Neural cell (in vitro differentiated cells): Measurements from ENCODE around the gene APAF1. TPM values are rescaled to one million over a fixed set of nuclear protein-coding genes. Genes with fewer than 3 reads are reported as not detected.

Source experiments
- H2AFZ ChIP-seq: fragments of 200-600, 300-800 bp; sonication (generic), shearing (Covaris generic); 2 replicates; pipeline ENCODE4 v1.6.0; 2014; ENCODE audit warnings: low read depth, mild to moderate bottlenecking, antibody characterized with exemption, low read length, moderate library complexity
- H3F3A ChIP-seq: fragments of 200-600 bp; shearing (Covaris generic); 2 replicates; pipeline ENCODE4 v1.6.1; 2016; ENCODE audit warnings: mild to moderate bottlenecking, moderate library complexity, mixed read lengths, antibody characterized with exemption, low read length; ENCODE audit not compliant: insufficient read depth, poor library complexity, severe bottlenecking
- H3K27ac ChIP-seq: fragments of 200-600, 300-800 bp; sonication (generic), shearing (Covaris generic); 2 replicates; pipeline ENCODE4 v1.5.1; 2014; ENCODE audit warnings: mild to moderate bottlenecking, low read length, moderate library complexity
- H3K27me3 ChIP-seq: fragments of 300-800, 200-600 bp; sonication (generic), shearing (Covaris generic); 2 replicates; pipeline ENCODE4 v1.6.0; 2014; ENCODE audit warnings: mild to moderate bottlenecking, low read depth, low read length, moderate library complexity; ENCODE audit not compliant: insufficient read depth
- H3K36me3 ChIP-seq: fragments of 300-800, 200-600 bp; sonication (generic), shearing (Covaris generic); 2 replicates; pipeline ENCODE4 v1.5.1; 2014; ENCODE audit warnings: mild to moderate bottlenecking, antibody characterized with exemption, low read length, moderate library complexity; ENCODE audit not compliant: insufficient read depth
- H3K4me2 ChIP-seq: fragments of 300-800, 200-600 bp; sonication (generic), shearing (Covaris generic); 2 replicates; pipeline ENCODE4 v1.6.0; 2014; ENCODE audit warnings: mild to moderate bottlenecking, low read length
- H3K4me3 ChIP-seq: fragments of 300-800, 200-600 bp; sonication (generic), shearing (Covaris generic); 2 replicates; pipeline ENCODE4 v1.5.1; 2014; ENCODE audit warnings: mild to moderate bottlenecking, low read length, moderate library complexity
- H3K79me2 ChIP-seq: fragments of 200-600 bp; shearing (Covaris generic); replicated peaks from 2 replicates; pipeline ENCODE4 v1.6.0; 2014; ENCODE audit warnings: mild to moderate bottlenecking, low read length, moderate library complexity; ENCODE audit not compliant: insufficient read depth
- H3K9ac ChIP-seq: fragments of 300-800, 200-600 bp; sonication (generic), shearing (Covaris generic); 2 replicates; pipeline ENCODE4 v1.6.1; 2016; ENCODE audit warnings: mild to moderate bottlenecking, low read length, mixed read lengths
- H3K9me2 ChIP-seq: fragments of 200-600 bp; shearing (Covaris generic); 2 replicates; pipeline ENCODE4 v1.6.1; 2016; ENCODE audit warnings: mild to moderate bottlenecking, low read length, mixed read lengths; ENCODE audit not compliant: insufficient read depth
- H3K9me3 ChIP-seq: fragments of 200-600, 300-800 bp; sonication (generic), shearing (Covaris generic); 2 replicates; pipeline ENCODE4 v1.6.1; 2016; ENCODE audit warnings: mild to moderate bottlenecking, mixed run types, low read length, moderate library complexity, mixed read lengths
- H4K20me1 ChIP-seq: fragments of 200-600 bp; shearing (Covaris generic); 2 replicates; pipeline ENCODE4 v1.6.1; 2016; ENCODE audit warnings: mild to moderate bottlenecking, mixed run types; ENCODE audit not compliant: insufficient read depth
- EP300 ChIP-seq: fragments of 450-650 bp; conservative IDR thresholded peaks from 2 replicates; pipeline ENCODE4 v1.6.1; 2014; ENCODE audit warnings: antibody characterized with exemption, mild to moderate bottlenecking, moderate library complexity; ENCODE audit not compliant: poor library complexity, severe bottlenecking
- EZH2 ChIP-seq: fragments of 200-600, 300-800 bp; shearing (Covaris generic), sonication (generic); IDR thresholded peaks from 2 replicates; pipeline ENCODE4 v1.6.1; 2014; ENCODE audit warnings: antibody characterized with exemption, low read length, borderline replicate concordance, mild to moderate bottlenecking; ENCODE audit not compliant: insufficient read depth, poor library complexity, severe bottlenecking
- MXI1 ChIP-seq: fragments of 450-650 bp; conservative IDR thresholded peaks from 2 replicates; pipeline ENCODE4 v1.6.1; 2014; ENCODE audit warnings: antibody characterized with exemption, mild to moderate bottlenecking; ENCODE audit not compliant: poor library complexity, severe bottlenecking
- POLR2AphosphoS5 ChIP-seq: IDR thresholded peaks from 2 replicates; pipeline ENCODE4 v1.6.1; 2012
- RAD21 ChIP-seq: fragments of 450-650 bp; conservative IDR thresholded peaks from 2 replicates; pipeline ENCODE4 v1.6.1; 2014; ENCODE audit warnings: antibody characterized with exemption, mild to moderate bottlenecking, moderate library complexity
- SMC3 ChIP-seq: fragments of 450-650 bp; conservative IDR thresholded peaks from 2 replicates; pipeline ENCODE4 v1.6.1; 2014; ENCODE audit warnings: antibody characterized with exemption, mild to moderate bottlenecking, moderate library complexity; ENCODE audit not compliant: poor library complexity
- TAF1 ChIP-seq: IDR thresholded peaks from 2 replicates; pipeline ENCODE4 v1.6.1; 2012; ENCODE audit warnings: low read depth
- polyA plus RNA-seq: library from polyadenylated mRNA; depleted of rRNA; stranded (reverse); fragments of >200 nt; gene quantifications from 2 replicates; pipeline ENCODE4 v1.2.3, GENCODE V29; 2014
- TF ChIP-seq, protein P1 (sequence below): IDR thresholded peaks from 2 replicates; pipeline ENCODE4 v1.6.1; 2012; ENCODE audit warnings: borderline replicate concordance
- TF ChIP-seq, protein P2 (sequence below): fragments of 450-650 bp; IDR thresholded peaks from 2 replicates; pipeline ENCODE4 v1.5.1; 2014; ENCODE audit warnings: antibody characterized with exemption, mild to moderate bottlenecking, moderate library complexity; ENCODE audit not compliant: poor library complexity, severe bottlenecking

Gene APAF1
- polyA plus RNA-seq, 1 donor from 2014 or later = 32.2 TPM

DNA sequence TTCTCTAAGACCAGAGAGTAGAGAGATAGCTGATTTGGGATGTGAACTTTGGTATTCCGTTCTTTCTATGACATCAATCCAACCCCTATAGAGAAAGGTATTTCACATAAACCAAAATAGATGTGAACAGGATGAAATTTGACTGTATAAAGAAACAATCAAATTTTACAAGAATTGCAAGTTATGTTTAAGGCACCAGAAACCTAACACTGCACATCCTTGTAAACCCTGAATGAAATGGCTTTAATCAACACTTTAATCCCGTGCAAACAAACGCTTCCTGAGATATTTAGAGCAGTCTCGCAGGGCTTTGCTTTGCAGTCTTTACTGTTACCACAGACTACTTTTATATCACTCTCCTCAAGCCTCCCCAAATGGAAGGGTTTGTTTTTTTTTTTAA lies 125.1 kb downstream of the APAF1 start:
- Histone ChIP-seq H3K79me2 (no peaks in the 10 kb centered on the region), H3K9me3 (no peaks in the 10 kb centered on the region), H3K27me3 (no peaks in the 10 kb centered on the region), H3K9ac (no peak overlapping the region), H3K27ac (no peak overlapping the region), H3F3A (no peaks in the 10 kb centered on the region), H2AFZ (no peak overlapping the region), H3K36me3 (peaks cover 23% of the 10 kb centered on the region), H3K4me3 (no peak overlapping the region), H3K9me2 (no peaks in the 10 kb centered on the region), H3K4me2 (no peak overlapping the region), H4K20me1 (no peaks in the 10 kb centered on the region)
- TF ChIP-seq, protein P1, sequence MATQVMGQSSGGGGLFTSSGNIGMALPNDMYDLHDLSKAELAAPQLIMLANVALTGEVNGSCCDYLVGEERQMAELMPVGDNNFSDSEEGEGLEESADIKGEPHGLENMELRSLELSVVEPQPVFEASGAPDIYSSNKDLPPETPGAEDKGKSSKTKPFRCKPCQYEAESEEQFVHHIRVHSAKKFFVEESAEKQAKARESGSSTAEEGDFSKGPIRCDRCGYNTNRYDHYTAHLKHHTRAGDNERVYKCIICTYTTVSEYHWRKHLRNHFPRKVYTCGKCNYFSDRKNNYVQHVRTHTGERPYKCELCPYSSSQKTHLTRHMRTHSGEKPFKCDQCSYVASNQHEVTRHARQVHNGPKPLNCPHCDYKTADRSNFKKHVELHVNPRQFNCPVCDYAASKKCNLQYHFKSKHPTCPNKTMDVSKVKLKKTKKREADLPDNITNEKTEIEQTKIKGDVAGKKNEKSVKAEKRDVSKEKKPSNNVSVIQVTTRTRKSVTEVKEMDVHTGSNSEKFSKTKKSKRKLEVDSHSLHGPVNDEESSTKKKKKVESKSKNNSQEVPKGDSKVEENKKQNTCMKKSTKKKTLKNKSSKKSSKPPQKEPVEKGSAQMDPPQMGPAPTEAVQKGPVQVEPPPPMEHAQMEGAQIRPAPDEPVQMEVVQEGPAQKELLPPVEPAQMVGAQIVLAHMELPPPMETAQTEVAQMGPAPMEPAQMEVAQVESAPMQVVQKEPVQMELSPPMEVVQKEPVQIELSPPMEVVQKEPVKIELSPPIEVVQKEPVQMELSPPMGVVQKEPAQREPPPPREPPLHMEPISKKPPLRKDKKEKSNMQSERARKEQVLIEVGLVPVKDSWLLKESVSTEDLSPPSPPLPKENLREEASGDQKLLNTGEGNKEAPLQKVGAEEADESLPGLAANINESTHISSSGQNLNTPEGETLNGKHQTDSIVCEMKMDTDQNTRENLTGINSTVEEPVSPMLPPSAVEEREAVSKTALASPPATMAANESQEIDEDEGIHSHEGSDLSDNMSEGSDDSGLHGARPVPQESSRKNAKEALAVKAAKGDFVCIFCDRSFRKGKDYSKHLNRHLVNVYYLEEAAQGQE = no peak
- TF ChIP-seq EP300 = no peak
- no peak for TF ChIP-seq RAD21
- no peak for TF ChIP-seq TAF1
- TF ChIP-seq, protein P2, sequence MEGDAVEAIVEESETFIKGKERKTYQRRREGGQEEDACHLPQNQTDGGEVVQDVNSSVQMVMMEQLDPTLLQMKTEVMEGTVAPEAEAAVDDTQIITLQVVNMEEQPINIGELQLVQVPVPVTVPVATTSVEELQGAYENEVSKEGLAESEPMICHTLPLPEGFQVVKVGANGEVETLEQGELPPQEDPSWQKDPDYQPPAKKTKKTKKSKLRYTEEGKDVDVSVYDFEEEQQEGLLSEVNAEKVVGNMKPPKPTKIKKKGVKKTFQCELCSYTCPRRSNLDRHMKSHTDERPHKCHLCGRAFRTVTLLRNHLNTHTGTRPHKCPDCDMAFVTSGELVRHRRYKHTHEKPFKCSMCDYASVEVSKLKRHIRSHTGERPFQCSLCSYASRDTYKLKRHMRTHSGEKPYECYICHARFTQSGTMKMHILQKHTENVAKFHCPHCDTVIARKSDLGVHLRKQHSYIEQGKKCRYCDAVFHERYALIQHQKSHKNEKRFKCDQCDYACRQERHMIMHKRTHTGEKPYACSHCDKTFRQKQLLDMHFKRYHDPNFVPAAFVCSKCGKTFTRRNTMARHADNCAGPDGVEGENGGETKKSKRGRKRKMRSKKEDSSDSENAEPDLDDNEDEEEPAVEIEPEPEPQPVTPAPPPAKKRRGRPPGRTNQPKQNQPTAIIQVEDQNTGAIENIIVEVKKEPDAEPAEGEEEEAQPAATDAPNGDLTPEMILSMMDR = no peak
- no peak for TF ChIP-seq SMC3
- TF ChIP-seq MXI1 = no peak
- no peak for TF ChIP-seq POLR2AphosphoS5

DNA sequence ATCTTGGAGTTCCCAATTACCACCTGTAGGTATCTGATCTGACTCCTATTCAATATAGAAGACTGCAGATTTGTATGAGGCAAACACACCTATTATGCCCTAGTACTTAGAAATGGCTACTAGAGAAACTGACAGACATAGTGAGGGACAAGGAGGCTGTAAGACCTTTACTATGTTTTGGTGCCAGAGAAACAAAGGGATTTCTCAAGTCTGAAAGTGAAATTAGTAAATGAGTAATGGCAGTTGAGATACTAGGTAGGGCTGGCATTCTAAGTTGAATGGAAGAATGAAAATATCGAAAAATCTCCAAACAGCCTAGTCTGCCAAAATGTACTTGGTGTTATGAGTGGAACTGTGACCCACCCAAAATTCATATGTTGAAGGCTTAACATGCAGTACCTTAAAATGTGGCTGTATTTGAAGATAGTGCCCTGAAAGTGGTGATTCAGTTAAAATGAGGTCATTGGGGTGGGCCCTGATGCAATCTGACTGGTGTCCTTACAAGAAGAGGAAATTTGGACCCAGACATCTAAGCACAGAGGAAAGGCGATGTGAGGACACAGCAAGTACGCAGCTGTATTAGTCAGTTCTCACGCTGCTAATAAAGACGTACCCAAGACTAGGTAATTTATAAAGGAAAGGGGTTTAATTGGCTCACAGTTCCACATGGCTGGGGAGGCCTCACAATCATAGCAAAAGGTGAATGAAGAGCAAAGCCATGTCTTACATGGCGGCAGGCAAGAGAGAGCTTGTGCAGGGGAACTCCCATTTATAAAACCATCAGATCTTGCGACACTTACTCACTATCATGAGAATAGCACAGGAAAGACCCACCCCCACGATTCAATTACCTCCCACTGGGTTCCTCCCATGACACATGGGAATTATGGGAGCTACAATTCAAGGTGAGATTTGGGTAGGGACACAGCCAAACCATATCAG lies 127.0 kb downstream of the APAF1 start:
- Histone ChIP-seq H2AFZ (no peak overlapping the region), H3K9me2 (no peaks in the 10 kb centered on the region), H3K27ac (no peak overlapping the region), H3K79me2 (no peaks in the 10 kb centered on the region), H3K27me3 (no peaks in the 10 kb centered on the region), H4K20me1 (no peaks in the 10 kb centered on the region), H3F3A (no peaks in the 10 kb centered on the region), H3K9ac (no peak overlapping the region), H3K4me3 (no peak overlapping the region), H3K4me2 (no peak overlapping the region), H3K9me3 (no peaks in the 10 kb centered on the region), H3K36me3 (peaks cover 20% of the 10 kb centered on the region)
- TF ChIP-seq RAD21 (no peak), EZH2 (no peak), EP300 (no peak), TAF1 (no peak), SMC3 (no peak), POLR2AphosphoS5 (no peak)
- TF ChIP-seq, protein P1 = no peak
- TF ChIP-seq, protein P2 = no peak
